Endothelial cell of umbilical vein (primary cell): ENCODE data around the gene MLH1.

Experiments
- CTCF ChIP-seq, 2 donors: IDR thresholded peaks; 1 replicate in 1 of 2; 2 replicates in 1 of 2; pipeline ENCODE4 v1.5.1; 2011; ENCODE audit warnings: low read length in 2 of 2, mild to moderate bottlenecking in 2 of 2, moderate library complexity in 2 of 2, control low read depth in 1 of 2, inconsistent platforms in 1 of 2, low read depth in 1 of 2; ENCODE audit not compliant: insufficient read depth in 1 of 2; ENCODE audit errors: extremely low read depth in 1 of 2
- EZH2 ChIP-seq: IDR thresholded peaks from 2 replicates; pipeline ENCODE4 v1.6.1; 2012; ENCODE audit warnings: borderline replicate concordance, low read depth, mild to moderate bottlenecking, moderate library complexity, low read length, inconsistent platforms; ENCODE audit not compliant: severe bottlenecking
- FOS ChIP-seq: IDR thresholded peaks from 2 replicates; pipeline ENCODE4 v1.6.1; 2011; ENCODE audit warnings: mild to moderate bottlenecking, low read length, moderate library complexity, borderline replicate concordance; ENCODE audit not compliant: insufficient read depth
- GATA2 ChIP-seq: IDR thresholded peaks from 2 replicates; pipeline ENCODE4 v1.7.0; 2011; ENCODE audit warnings: low read depth, mild to moderate bottlenecking, moderate library complexity, mixed read lengths, low read length; ENCODE audit not compliant: insufficient read length, insufficient read depth
- JUN ChIP-seq: IDR thresholded peaks from 2 replicates; pipeline ENCODE4 v1.6.1; 2011; ENCODE audit warnings: borderline replicate concordance, low read depth; ENCODE audit not compliant: insufficient read length, insufficient read depth
- MAX ChIP-seq: IDR thresholded peaks from 2 replicates; pipeline ENCODE4 v1.6.1; 2011; ENCODE audit not compliant: insufficient read depth, insufficient read length
- MYC ChIP-seq: IDR thresholded peaks from one replicate; pipeline ENCODE4 v1.6.1; 2011; ENCODE audit warnings: mild to moderate bottlenecking, low read depth, low read length
- POLR2A ChIP-seq: IDR thresholded peaks from 2 replicates; pipeline ENCODE4 v1.6.1; 2012; ENCODE audit warnings: low read depth, mild to moderate bottlenecking, control low read depth, low read length
- POLR2AphosphoS5 ChIP-seq: IDR thresholded peaks from 2 replicates; pipeline ENCODE4 v1.6.1; 2012; ENCODE audit warnings: low read depth, mild to moderate bottlenecking, control low read depth, low read length, moderate library complexity; ENCODE audit not compliant: insufficient read depth

GRCh38 chr3:36988356-36988755 is 5.0 kb upstream of the MLH1 start:
- no peak for TF ChIP-seq MAX
- no peak for TF ChIP-seq CTCF (IDR thresholded peaks at IDR 0.05; ENCODE audit: extremely low read depth in 1 of 2, insufficient read depth in 1 of 2, low read depth in 1 of 2, low read length in 2 of 2)
- no peak for TF ChIP-seq EZH2
- TF ChIP-seq POLR2AphosphoS5, result no peak
- no peak for TF ChIP-seq JUN
- no peak for TF ChIP-seq POLR2A
- TF ChIP-seq FOS, result no peak
- peak; percentile 87 for TF ChIP-seq GATA2
- TF ChIP-seq MYC, result no peak
